HG03280 (cell line): ENCODE results near the gene GPR160.
A peak's percentile ranks its signal among the peaks of the same experiment; 100 is the strongest.
"Not testable (repeated sequence)": the region's sequence is repeated elsewhere in the genome, so short reads cannot be mapped to it uniquely, and the experiment has no call there.

Experiments
- ATAC-seq: cut with Tn5 transposase; IDR thresholded peaks from one replicate; pipeline ENCODE4 v1.9.1; 2021; ENCODE audit warnings: mild to moderate bottlenecking, moderate library complexity; ENCODE audit not compliant: unreplicated experiment

GPR160 gene

GRCh38 chr3:170037463-170038433, at the start of gene GPR160:
GPR160 (plus strand) TSS chr3:170037995; CDS start chr3:170083973, 45,978 bp downstream.
- peak; percentile 81 for ATAC-seq

DNA sequence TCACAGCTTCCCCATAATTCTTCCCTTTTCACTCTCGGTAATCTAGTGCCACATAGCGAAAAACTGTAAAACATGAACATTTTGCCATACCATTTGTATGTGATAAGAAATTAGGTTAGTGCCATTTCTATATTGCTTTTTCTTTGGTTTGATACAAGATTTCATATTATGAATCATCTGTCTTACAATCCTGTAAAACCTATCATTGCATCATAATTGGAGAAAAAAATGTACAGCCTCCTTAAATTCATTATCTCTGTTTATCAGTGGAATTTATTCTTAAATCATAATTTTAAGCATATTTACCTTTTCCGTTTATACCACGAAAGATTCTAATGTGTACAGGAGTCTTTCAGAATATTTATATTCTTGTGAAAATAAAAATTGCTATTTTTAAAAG, 47.4 kb upstream of the GPR160 start:
- no peak for ATAC-seq

GRCh38 chr3:169992156-169992555, 45.6 kb upstream of the GPR160 start:
- ATAC-seq = no peak

DNA sequence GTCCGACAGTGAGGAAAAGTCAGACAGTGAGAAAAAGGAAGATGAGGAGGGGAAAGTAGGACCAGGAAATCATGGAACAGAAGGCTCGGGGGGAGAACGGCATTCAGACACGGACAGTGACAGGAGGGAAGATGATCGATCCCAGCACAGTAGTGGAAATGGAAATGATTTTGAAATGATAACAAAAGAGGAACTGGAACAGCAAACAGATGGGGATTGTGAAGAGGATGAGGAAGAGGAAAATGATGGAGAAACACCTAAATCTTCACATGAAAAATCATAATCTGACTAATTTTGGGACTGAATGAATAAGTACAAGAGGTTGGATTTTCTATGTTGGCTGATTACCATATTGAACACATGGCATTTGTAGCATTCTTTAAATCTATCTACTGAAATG, 45.0 kb upstream of the GPR160 start:
- ATAC-seq = no peak

- no peak for ATAC-seq
Observed at GRCh38 chr3:169993761-169994160, 44.0 kb upstream of the GPR160 start.

DNA sequence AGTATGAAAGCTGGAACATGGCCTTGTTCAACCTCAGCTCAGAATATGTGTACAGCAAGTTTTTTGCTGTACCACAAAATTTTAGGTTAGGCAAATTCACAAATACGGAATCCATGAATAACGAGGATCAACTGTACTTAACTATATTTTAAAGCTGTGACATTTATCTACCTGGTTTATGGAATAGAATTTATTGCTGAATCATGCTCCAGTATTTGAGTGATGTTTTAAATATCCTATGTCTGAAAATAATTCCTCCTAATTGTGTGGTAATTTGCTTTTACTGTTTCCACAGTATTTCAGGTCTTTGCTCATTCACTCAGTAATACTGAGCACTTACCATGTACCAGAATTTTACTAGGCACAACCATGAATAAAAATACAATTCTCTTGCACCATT, 41.7 kb upstream of the GPR160 start:
- ATAC-seq = no peak

DNA sequence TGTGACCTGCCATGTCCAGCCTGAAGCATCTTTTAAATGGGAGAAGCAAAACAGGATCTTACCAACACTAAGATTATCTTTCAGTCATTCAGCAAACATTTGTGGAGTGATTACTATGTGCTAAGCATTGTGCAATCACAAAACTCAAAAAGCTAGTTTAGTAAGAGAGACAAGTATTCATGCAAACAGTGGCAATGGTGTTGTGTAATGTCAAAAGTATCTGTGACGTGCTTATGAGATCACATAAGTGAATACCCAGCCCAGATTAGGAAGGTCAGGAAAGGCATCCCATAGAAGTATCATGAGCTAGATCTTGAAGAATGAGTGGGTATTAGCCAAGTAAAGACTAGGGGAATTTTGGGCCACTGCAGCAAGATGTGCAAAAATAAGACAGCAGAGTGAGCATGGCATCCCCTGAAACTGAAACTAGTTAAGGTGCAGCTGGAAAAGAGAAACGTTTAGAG, 39.1 kb upstream of the GPR160 start:
- peak; percentile 18 for ATAC-seq

DNA sequence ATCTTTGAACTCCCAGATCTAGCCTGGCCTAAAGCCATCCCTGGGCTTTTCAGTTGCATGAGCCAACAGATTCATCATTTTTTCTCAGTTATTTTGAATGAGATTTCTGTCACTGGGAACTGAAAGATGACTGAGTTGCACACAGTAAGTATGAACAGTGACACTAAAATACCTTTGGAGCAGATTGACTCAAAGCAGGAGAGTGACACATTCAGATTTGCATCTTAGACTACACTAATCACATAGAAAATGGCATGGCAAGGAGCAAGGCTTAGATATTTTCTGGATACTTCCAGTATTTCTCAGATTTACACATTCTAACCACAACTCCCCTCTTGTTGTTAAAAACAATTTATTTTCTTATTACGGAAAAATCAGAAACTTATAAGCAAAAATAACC, 38.4 kb upstream of the GPR160 start:
- peak; percentile 84 for ATAC-seq

GRCh38 chr3:170000051-170000450, 37.7 kb upstream of the GPR160 start:
- no peak for ATAC-seq

DNA sequence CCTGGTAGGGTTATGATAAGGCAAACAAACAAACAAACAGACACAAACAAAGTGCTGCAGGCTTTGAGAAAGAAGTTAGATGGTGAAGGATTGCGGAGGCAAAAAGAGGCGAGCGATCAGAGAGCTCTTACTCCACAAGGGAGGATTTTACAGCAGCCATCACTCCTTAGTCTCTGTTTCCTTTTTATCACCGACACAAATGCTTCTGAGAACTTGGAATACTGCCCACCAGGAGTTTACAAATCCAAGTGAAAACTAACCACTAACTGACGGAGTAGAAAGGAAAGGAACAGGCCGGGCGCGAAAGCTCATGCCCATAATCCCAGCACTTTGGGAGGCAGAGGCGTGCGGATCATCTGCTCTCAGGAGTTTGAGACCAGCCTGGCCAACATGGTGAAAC, 35.6 kb upstream of the GPR160 start:
- ATAC-seq = no peak

GRCh38 chr3:170002879-170003278, 34.9 kb upstream of the GPR160 start:
- ATAC-seq = no peak

DNA sequence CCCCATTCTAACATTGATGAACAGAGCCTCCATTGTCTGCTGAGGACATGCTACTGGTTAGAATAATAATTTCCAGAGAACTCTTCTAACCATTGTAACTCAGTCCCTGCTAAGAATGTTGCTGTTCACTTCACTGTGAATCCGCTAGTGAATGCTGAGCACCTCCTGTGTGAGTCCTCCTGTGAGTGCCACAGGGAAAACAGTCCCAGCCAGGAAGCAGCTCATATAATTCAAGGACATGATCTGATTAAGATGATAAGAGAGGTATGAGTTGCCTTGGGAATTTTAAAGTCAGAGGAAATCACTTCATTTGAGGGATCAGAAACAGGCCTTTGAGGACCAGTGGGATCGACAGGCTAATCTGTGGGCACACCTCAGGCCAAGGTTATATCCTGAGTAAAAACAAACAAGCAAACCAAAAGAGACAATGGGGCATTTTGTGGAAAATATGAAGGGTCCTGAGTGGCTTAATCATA, 33.9 kb upstream of the GPR160 start:
- ATAC-seq = no peak

- peak; percentile 77 for ATAC-seq
Observed at GRCh38 chr3:170007031-170007663, 30.6 kb upstream of the GPR160 start.

- no peak for ATAC-seq
Observed at GRCh38 chr3:170010498-170010897, 27.3 kb upstream of the GPR160 start.

DNA sequence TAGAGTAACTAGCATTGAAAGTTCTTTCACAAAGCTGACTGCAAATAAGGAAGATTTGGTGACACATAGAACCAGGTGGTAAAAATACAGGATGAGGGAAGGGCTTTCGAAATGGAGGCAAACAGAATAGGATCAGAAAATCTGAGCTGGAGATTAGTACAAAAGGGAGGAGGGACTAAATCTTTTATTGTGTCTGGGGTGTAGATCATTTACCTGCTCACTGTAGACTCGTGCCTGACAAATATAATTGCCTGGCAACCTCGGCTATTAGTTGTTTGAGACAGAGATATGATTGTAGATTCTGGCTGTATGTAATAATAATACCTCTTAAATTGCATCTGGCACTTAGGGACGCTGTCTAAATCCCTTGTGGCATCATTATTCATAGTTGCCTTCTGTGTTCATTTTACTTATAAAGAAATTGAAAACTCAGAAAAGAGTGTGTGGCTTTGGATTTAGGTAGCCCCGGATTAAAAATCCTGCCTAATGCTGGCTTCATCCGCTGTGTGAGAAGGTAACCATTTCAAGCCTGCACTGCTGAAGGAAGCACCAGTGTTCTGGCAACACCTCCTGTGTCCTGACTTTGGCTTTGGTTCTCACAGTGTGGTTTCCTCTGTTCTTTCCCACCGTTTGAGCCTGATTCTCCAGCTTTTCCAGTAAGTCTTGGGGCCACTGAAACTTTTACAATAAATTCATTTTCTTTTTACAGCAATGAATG, 25.0 kb upstream of the GPR160 start:
- ATAC-seq = no peak

DNA sequence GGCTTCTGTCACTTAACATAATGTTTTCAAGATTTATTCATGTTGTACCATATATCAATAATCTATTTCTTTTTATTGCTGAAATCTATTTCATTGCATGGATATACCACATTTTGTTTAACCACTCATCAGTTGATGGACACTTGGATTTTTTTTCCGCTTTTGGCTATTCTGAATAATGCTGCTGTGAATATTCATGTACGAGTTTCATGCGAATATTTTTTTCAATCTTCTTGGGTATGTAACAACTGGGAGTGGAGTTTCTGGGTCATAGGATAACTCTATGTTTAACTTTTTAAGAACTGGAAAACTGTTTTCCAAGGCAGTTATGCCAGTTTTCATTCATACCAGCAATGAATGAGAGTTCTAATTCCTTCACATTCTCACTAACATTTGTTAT, 21.7 kb upstream of the GPR160 start:
- ATAC-seq = no peak

GRCh38 chr3:170019306-170019705, 18.5 kb upstream of the GPR160 start:
- not testable (repeated sequence) for ATAC-seq

GRCh38 chr3:170021083-170021482, 16.7 kb upstream of the GPR160 start:
- no peak for ATAC-seq

- no peak for ATAC-seq
Observed at GRCh38 chr3:170022336-170022735, 15.5 kb upstream of the GPR160 start.

- no peak for ATAC-seq
Observed at GRCh38 chr3:170023165-170023564, 14.6 kb upstream of the GPR160 start.

DNA sequence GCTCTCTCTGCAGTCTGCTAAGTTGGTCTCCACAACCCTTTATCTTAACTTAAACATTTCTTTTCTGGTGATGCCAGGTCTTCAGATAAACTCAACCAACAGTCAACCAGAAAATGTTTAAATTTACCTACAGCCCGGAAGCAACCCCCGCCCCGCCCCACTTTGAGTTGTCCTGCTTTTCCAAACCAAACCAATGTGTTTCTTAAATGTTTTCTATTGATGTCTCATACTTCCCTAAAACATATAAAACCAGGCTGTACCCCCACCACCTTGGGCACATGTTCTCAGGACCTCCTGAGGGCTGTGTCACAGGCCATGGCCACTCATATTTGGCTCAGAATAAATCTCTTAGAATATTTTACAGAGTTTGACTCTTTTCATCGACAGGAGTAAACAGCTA, 13.2 kb upstream of the GPR160 start:
- no peak for ATAC-seq
